Measurements from ENCODE around the gene BSG. TPM values are rescaled to one million over a fixed set of nuclear protein-coding genes. Genes with fewer than 3 reads are reported as not detected.

BSG gene
- total RNA-seq, 1 donor from 2014 or later, result 464 TPM

DNA sequence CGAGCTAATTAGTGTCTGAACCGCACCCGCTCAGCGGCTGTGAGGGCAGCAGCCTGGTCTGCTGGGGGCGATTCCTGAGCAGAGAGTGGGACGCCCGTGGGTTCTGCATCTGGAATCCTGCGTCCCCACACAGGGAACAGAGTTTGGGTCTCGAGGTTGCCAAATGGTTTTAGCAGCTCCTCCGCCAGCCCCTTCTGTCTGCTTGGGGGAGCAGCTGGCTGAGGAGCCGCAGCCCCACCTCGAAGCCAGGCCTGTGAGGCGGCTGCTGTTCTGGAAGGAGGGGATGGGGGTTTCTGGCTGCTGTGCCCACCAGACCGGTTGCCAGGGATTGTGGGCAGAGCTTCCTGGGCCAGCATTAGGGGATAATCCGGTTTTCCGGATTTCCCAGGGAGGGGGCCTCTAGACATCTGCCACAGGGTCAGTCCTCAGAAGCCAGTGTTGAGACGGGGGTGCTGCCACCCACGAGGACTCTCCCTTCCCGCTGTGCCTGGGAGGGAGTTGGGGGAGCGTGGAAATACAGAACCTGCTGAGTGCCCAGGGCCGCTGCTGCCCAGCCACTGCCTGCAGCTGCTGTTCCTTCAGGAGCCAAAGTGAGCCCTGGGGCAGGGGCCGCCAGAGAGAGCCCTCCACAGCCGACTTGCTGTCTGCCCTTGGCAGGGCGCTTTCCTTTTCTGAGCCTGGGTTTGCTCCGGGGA is 38.9 kb upstream of the BSG start:
- peaks cover 3% of the 10 kb centered on the region for H3K36me3 Mint-ChIP-seq (ENCODE audit: insufficient read depth)
- TF ChIP-seq, protein P1, sequence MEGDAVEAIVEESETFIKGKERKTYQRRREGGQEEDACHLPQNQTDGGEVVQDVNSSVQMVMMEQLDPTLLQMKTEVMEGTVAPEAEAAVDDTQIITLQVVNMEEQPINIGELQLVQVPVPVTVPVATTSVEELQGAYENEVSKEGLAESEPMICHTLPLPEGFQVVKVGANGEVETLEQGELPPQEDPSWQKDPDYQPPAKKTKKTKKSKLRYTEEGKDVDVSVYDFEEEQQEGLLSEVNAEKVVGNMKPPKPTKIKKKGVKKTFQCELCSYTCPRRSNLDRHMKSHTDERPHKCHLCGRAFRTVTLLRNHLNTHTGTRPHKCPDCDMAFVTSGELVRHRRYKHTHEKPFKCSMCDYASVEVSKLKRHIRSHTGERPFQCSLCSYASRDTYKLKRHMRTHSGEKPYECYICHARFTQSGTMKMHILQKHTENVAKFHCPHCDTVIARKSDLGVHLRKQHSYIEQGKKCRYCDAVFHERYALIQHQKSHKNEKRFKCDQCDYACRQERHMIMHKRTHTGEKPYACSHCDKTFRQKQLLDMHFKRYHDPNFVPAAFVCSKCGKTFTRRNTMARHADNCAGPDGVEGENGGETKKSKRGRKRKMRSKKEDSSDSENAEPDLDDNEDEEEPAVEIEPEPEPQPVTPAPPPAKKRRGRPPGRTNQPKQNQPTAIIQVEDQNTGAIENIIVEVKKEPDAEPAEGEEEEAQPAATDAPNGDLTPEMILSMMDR (IDR thresholded peaks at IDR 0.05; ENCODE audit: unreplicated experiment), result no peak
- H3K4me1 Mint-ChIP-seq (ENCODE audit: low read depth), result peaks cover 7% of the 10 kb centered on the region
- H3K27ac Mint-ChIP-seq, result peak overlapping the region; percentile 67
- H3K9me3 Mint-ChIP-seq (ENCODE audit: low read depth), result no peaks in the 10 kb centered on the region
- H3K27me3 Mint-ChIP-seq, result no peaks in the 10 kb centered on the region
- H3K4me3 Mint-ChIP-seq (ENCODE audit: low read depth), result peak overlapping the region; percentile 82
- no peak for DNase-seq (ENCODE audit: low spot score, unreplicated experiment)

DNA sequence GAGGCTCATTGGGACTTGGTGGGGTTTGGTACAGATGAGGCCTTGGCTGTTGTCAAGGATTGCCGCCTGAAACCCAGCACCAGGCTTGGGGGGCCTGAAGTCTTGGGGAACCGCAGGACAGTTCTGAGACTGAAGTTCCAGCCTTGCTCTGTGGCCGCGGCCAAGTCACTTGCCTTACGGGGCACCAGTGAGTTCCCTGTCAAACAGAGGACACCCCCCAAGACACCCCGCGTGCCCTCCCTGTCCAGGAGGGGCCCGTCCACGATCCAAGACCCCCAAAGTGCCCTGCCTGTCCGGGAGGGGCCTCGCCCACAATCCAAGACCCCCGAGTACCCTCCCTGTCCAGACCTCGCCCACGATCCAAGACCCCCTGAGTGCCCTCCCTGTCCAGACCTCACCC is 38.3 kb upstream of the BSG start:
- TF ChIP-seq, protein P1 (IDR thresholded peaks at IDR 0.05; ENCODE audit: unreplicated experiment), result no peak
- peaks cover 7% of the 10 kb centered on the region for H3K4me1 Mint-ChIP-seq (ENCODE audit: low read depth)
- peak overlapping the region; percentile 82 for H3K4me3 Mint-ChIP-seq (ENCODE audit: low read depth)
- H3K36me3 Mint-ChIP-seq (ENCODE audit: insufficient read depth), result peaks cover 4% of the 10 kb centered on the region
- no peak for DNase-seq (ENCODE audit: low spot score, unreplicated experiment)
- no peaks in the 10 kb centered on the region for H3K9me3 Mint-ChIP-seq (ENCODE audit: low read depth)
- H3K27me3 Mint-ChIP-seq, result no peaks in the 10 kb centered on the region
- H3K27ac Mint-ChIP-seq, result no peak overlapping the region

DNA sequence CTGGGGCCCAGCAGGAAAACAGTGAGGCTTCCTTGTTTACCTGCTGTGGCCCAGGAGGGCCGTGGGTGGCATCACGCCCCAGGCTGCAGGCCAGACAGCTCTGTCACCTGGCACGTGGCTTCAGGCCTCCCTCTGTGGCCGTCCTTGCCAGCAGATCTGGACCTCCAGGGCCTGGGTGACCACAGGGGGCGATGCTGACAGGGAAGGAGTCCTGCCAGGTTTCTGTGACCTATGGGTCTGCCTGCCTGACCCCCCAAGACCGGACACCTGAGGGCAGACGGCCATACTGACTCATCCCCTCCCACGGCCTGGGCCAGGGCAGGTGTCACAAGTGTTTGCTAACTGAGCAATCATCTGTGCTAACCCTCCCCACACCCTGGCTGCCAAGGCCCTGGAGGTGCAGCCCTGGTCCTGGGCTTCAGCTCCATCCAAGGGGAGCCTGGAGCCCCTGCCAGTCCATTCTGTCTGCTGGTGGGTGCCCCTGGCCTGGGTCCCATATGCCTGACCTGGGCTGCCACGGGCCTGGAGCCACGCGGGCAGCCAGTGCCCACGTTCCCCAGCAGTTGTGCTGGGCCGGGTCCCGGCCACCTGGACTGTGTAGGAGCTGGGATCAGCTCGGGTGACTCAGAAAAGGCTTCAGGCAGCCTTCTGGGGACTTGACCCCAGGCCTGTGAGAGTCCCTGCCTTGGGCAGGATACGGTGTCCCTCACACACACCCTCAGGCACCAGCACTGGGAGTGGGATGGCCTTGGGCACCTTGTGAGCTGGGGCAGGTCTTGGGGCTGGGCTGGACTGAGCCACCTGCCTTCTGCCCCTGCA is 37.2 kb upstream of the BSG start:
- TF ChIP-seq, protein P1 (IDR thresholded peaks at IDR 0.05; ENCODE audit: unreplicated experiment), result no peak
- Mint-ChIP-seq H3K27me3 (no peaks in the 10 kb centered on the region), H3K9me3 (ENCODE audit: low read depth) (no peaks in the 10 kb centered on the region), H3K4me1 (ENCODE audit: low read depth) (peaks cover 7% of the 10 kb centered on the region), H3K27ac (no peak overlapping the region), H3K4me3 (ENCODE audit: low read depth) (peak overlapping the region; percentile 55), H3K36me3 (ENCODE audit: insufficient read depth) (peaks cover 4% of the 10 kb centered on the region)
- DNase-seq (ENCODE audit: low spot score, unreplicated experiment), result no peak

DNA sequence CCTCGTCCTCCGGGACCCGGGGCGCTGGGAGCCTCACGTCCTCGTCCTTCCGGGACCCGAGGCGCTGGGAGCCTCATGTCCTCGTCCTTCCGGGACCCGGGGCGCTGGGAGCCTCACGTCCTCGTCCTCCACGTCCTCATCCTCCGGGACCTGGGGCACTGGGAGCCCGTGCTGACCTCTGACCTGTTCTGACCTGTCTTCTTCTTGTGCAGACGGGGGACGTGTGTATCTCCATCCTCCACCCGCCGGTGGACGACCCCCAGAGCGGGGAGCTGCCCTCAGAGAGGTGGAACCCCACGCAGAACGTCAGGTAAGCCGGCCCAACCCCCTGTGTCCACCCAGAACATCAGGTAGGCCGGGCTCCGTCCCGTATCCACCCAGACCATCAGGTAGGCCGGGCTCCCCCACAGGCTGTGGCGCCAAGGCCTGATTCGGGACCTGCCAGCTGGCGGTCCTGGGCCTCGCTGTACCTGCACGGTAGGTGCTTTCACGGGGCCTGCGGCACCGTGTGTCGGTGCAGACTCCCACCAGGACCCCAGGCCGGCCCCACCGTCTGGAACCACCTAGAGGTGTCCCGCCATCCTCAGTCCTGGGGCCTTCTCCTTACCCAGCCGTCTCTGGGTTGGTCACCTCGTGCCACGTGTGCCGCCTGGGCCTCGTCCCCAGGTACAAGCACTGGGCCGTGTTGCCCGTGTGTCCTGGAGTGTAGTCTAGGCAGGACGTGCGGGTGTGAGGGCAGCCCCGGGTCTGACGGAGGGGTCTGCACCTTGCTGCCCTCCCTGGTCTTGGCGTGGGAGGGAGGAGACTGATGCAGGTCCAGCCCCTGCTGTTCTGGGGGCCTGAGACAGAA is 36.1 kb upstream of the BSG start:
- peaks cover 4% of the 10 kb centered on the region for H3K36me3 Mint-ChIP-seq (ENCODE audit: insufficient read depth)
- no peak for DNase-seq (ENCODE audit: low spot score, unreplicated experiment)
- no peaks in the 10 kb centered on the region for H3K9me3 Mint-ChIP-seq (ENCODE audit: low read depth)
- H3K4me3 Mint-ChIP-seq (ENCODE audit: low read depth), result no peak overlapping the region
- no peak overlapping the region for H3K27ac Mint-ChIP-seq
- TF ChIP-seq, protein P1 (IDR thresholded peaks at IDR 0.05; ENCODE audit: unreplicated experiment), result no peak
- H3K4me1 Mint-ChIP-seq (ENCODE audit: low read depth), result peaks cover 7% of the 10 kb centered on the region
- H3K27me3 Mint-ChIP-seq, result no peaks in the 10 kb centered on the region

DNA sequence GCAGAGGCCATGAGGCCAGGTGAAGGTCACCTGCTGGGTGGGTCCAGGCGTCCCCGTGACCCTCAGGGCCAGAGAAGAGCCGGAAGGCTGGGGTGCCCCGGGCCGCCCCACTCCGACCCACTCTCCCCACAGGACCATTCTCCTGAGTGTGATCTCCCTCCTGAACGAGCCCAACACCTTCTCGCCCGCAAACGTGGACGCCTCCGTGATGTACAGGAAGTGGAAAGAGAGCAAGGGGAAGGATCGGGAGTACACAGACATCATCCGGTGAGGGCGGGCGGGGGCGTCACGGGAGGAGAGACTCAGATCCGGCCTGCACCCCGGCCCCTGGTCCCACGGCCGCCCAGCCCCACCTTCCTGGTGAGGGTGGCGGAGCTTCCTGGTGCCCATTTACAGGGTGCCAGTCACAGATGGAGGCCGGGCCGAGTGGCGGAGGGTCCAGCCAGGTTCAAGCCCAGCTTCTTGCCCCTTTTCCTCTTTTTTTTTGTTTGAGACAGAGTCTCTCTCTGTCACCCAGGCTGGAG is 35.5 kb upstream of the BSG start:
- H3K27me3 Mint-ChIP-seq, result no peaks in the 10 kb centered on the region
- H3K27ac Mint-ChIP-seq, result no peak overlapping the region
- TF ChIP-seq, protein P1 (IDR thresholded peaks at IDR 0.05; ENCODE audit: unreplicated experiment), result no peak
- H3K36me3 Mint-ChIP-seq (ENCODE audit: insufficient read depth), result peaks cover 4% of the 10 kb centered on the region
- no peak for DNase-seq (ENCODE audit: low spot score, unreplicated experiment)
- H3K4me3 Mint-ChIP-seq (ENCODE audit: low read depth), result no peak overlapping the region
- peaks cover 7% of the 10 kb centered on the region for H3K4me1 Mint-ChIP-seq (ENCODE audit: low read depth)
- no peaks in the 10 kb centered on the region for H3K9me3 Mint-ChIP-seq (ENCODE audit: low read depth)

Measured in progenitor cell of endocrine pancreas (in vitro differentiated cells).